ENCODE results near the gene ZDHHC14.

ZDHHC14 gene

DNA sequence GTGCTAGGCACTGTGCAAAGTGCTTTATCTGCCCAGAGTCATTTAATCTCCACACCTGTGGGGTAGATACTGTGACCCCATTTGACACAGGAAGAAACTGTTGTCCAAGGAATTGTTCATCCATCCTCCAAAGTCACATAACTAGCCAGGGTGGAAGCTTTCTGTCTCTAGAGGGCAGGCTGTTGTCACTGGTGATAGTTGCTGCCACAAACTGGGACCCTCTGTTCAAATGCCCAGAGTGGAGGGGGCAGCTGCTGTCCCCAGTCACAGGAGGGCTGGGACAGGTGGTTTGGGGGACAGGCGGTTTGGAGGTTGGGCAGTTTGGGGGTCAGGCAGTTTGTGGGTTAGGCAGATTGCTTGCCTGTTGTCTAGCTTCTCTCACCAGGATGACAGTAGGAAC, 41.6 kb upstream of the ZDHHC14 start:
- H3K4me3 ChIP-seq (ENCODE audit: control insufficient read depth, low read depth, low read length), result no peak overlapping the region
- DNase-seq (ENCODE audit: low read depth), result no peak
- TF ChIP-seq CTCF (IDR thresholded peaks at IDR 0.05; ENCODE audit: control insufficient read depth, insufficient read depth, low read depth, low read length, missing control alignments), result peak; percentile 22

DNA sequence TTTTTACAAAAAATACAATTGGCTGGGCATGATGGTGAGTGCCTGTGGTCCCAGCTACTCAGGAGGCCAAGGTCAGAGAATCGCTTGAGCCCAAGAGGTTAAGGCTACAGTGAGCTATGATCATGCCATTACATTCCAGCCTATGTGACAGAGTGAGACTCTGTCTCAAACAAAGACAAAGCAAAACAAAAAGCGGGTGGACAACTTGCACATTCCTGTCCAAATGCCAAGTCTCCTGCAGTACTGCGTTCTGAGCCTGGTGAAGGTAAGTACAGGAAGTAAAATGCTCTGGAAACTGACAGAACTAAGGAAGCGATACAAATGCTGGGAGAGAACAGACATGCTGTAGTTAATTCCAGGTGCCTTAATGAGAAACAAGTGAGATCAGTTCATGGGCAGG, 37.3 kb upstream of the ZDHHC14 start:
- DNase-seq (ENCODE audit: low read depth), result no peak
- TF ChIP-seq CTCF (IDR thresholded peaks at IDR 0.05; ENCODE audit: control insufficient read depth, insufficient read depth, low read depth, low read length, missing control alignments), result no peak
- H3K4me3 ChIP-seq (ENCODE audit: control insufficient read depth, low read depth, low read length), result no peak overlapping the region

DNA sequence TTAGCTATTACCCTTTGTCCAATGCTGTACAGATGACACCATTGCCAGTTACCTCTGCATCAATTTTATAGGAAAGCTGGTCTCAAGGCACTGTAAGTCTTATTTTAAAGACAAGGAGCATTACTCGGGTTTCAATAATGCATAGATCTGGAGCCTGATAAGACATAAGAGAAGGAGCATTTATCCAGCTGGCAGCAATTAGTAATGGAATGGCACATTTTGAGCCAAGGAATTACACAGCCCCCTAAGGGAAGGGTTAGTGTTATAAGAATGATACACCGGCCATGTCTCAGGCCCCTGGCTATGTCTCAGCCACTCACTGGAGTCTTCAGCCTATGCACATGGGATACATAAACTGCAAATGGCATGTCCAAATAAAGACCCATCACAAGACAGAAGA, 34.6 kb upstream of the ZDHHC14 start:
- DNase-seq (ENCODE audit: low read depth), result no peak
- H3K4me3 ChIP-seq (ENCODE audit: control insufficient read depth, low read depth, low read length), result no peak overlapping the region
- no peak for TF ChIP-seq CTCF (IDR thresholded peaks at IDR 0.05; ENCODE audit: control insufficient read depth, insufficient read depth, low read depth, low read length, missing control alignments)

- no peak overlapping the region for H3K4me3 ChIP-seq (ENCODE audit: control insufficient read depth, low read depth, low read length)
- TF ChIP-seq CTCF (IDR thresholded peaks at IDR 0.05; ENCODE audit: control insufficient read depth, insufficient read depth, low read depth, low read length, missing control alignments), result no peak
- DNase-seq (ENCODE audit: low read depth), result no peak
Observed at GRCh38 chr6:157358287-157358686, 22.7 kb upstream of the ZDHHC14 start.

GRCh38 chr6:157361886-157362285, 19.1 kb upstream of the ZDHHC14 start:
- TF ChIP-seq CTCF (IDR thresholded peaks at IDR 0.05; ENCODE audit: control insufficient read depth, insufficient read depth, low read depth, low read length, missing control alignments), result no peak
- no peak overlapping the region for H3K4me3 ChIP-seq (ENCODE audit: control insufficient read depth, low read depth, low read length)
- DNase-seq (ENCODE audit: low read depth), result no peak

- no peak overlapping the region for H3K4me3 ChIP-seq (ENCODE audit: control insufficient read depth, low read depth, low read length)
- TF ChIP-seq CTCF (IDR thresholded peaks at IDR 0.05; ENCODE audit: control insufficient read depth, insufficient read depth, low read depth, low read length, missing control alignments), result no peak
- DNase-seq (ENCODE audit: low read depth), result no peak
Observed at GRCh38 chr6:157364705-157365104, 16.3 kb upstream of the ZDHHC14 start.

- no peak overlapping the region for H3K4me3 ChIP-seq (ENCODE audit: control insufficient read depth, low read depth, low read length)
- no peak for DNase-seq (ENCODE audit: low read depth)
- no peak for TF ChIP-seq CTCF (IDR thresholded peaks at IDR 0.05; ENCODE audit: control insufficient read depth, insufficient read depth, low read depth, low read length, missing control alignments)
Observed at GRCh38 chr6:157366648-157367047, 14.3 kb upstream of the ZDHHC14 start.
